Astrocyte (in vitro differentiated cells and primary cell): ENCODE results near the gene FAM120B. TPM values are rescaled to one million over a fixed set of nuclear protein-coding genes. Genes with fewer than 3 reads are reported as not detected.

ENCODE experiments used
- DNase-seq: peaks from one replicate; pipeline ENCODE4 v3.0.0-alpha.2; 2010; ENCODE audit warnings: low read depth
- FAIRE-seq: peaks from 2 replicates; lab custom pipeline; 2011; peaks lifted over from hg19 to GRCh38; lab: Jason Lieb, UNC
- H2AFZ ChIP-seq: 2 replicates; pipeline ENCODE4 v1.6.0; 2012; ENCODE audit warnings: low read depth, low read length, inconsistent platforms
- H3K27ac ChIP-seq: 2 replicates; pipeline ENCODE4 v1.5.1; 2011; ENCODE audit warnings: low read depth, low read length, inconsistent platforms
- H3K27me3 ChIP-seq: 2 replicates; pipeline ENCODE4 v1.6.0; 2011; ENCODE audit warnings: low read length, inconsistent platforms; ENCODE audit not compliant: insufficient read depth
- H3K36me3 ChIP-seq: 2 replicates; pipeline ENCODE4 v1.5.1; 2011; ENCODE audit warnings: low read length, inconsistent platforms; ENCODE audit not compliant: insufficient read depth
- H3K4me1 ChIP-seq: 2 replicates; pipeline ENCODE4 v1.5.1; 2011; ENCODE audit warnings: low read length, inconsistent platforms; ENCODE audit not compliant: insufficient read depth
- H3K4me2 ChIP-seq: 2 replicates; pipeline ENCODE4 v1.6.0; 2012; ENCODE audit warnings: low read length, inconsistent platforms
- H3K4me3 ChIP-seq: 2 replicates; pipeline ENCODE4 v1.5.1; 2011; ENCODE audit warnings: low read depth, mild to moderate bottlenecking, low read length, inconsistent platforms; ENCODE audit not compliant: insufficient read depth
- H3K79me2 ChIP-seq: 2 replicates; pipeline ENCODE4 v1.6.0; 2012; ENCODE audit warnings: mild to moderate bottlenecking, low read length, inconsistent platforms; ENCODE audit not compliant: insufficient read depth
- H3K9ac ChIP-seq: 2 replicates; pipeline ENCODE4 v1.6.0; 2012; ENCODE audit warnings: mild to moderate bottlenecking, low read length, inconsistent platforms
- H3K9me3 ChIP-seq: 2 replicates; pipeline ENCODE4 v1.5.1; 2012; ENCODE audit warnings: low read depth, mild to moderate bottlenecking, low read length, inconsistent platforms; ENCODE audit not compliant: insufficient read depth
- H4K20me1 ChIP-seq: 2 replicates; pipeline ENCODE4 v1.6.0; 2012; ENCODE audit warnings: low read length, inconsistent platforms; ENCODE audit not compliant: insufficient read depth
- H3K27ac Mint-ChIP-seq: one replicate; pipeline ENCODE4 v1.8.0; 2021; ENCODE audit warnings: mild to moderate bottlenecking, mixed read lengths; ENCODE audit not compliant: unreplicated experiment
- H3K27me3 Mint-ChIP-seq: one replicate; pipeline ENCODE4 v1.8.0; 2021; ENCODE audit warnings: low read depth, mixed read lengths; ENCODE audit not compliant: unreplicated experiment
- H3K36me3 Mint-ChIP-seq: one replicate; pipeline ENCODE4 v1.8.0; 2021; ENCODE audit warnings: low read depth, mixed read lengths; ENCODE audit not compliant: unreplicated experiment
- H3K4me1 Mint-ChIP-seq: one replicate; pipeline ENCODE4 v1.8.0; 2021; ENCODE audit warnings: low read depth, mixed read lengths; ENCODE audit not compliant: unreplicated experiment
- H3K4me3 Mint-ChIP-seq: one replicate; pipeline ENCODE4 v1.8.0; 2021; ENCODE audit warnings: mild to moderate bottlenecking, moderate library complexity, mixed read lengths; ENCODE audit not compliant: unreplicated experiment
- H3K9me3 Mint-ChIP-seq: one replicate; pipeline ENCODE4 v1.8.0; 2021; ENCODE audit warnings: mild to moderate bottlenecking, mixed read lengths; ENCODE audit not compliant: unreplicated experiment
- CTCF ChIP-seq: IDR thresholded peaks from 2 replicates; pipeline ENCODE4 v1.5.1; 2011; ENCODE audit warnings: low read depth, mild to moderate bottlenecking, inconsistent platforms, low read length, moderate library complexity; ENCODE audit not compliant: insufficient read depth
- EZH2 ChIP-seq: IDR thresholded peaks from 2 replicates; pipeline ENCODE4 v1.6.1; 2012; ENCODE audit warnings: mild to moderate bottlenecking, low read length, inconsistent platforms; ENCODE audit not compliant: insufficient read depth
- total RNA-seq: library from RNA; stranded (reverse); gene quantifications from 2 replicates; pipeline ENCODE4 v1.2.1, GENCODE V29; 2021

FAM120B gene
- total RNA-seq, 1 donor from 2014 or later: 29.8 TPM

- Mint-ChIP-seq H3K4me3 (no peak overlapping the region), H3K9me3 (peaks cover 8% of the 10 kb centered on the region), H3K27ac (no peak overlapping the region), H3K27me3 (peaks cover 34% of the 10 kb centered on the region), H3K4me1 (peaks cover 15% of the 10 kb centered on the region), H3K36me3 (no peaks in the 10 kb centered on the region)
- H3K4me3 ChIP-seq: no peak overlapping the region
- peaks cover 14% of the 10 kb centered on the region for H3K4me1 ChIP-seq
- H3K79me2 ChIP-seq: no peaks in the 10 kb centered on the region
- DNase-seq (no peak), FAIRE-seq (no peak)
- no peak overlapping the region for H3K9ac ChIP-seq
- no peak overlapping the region for H2AFZ ChIP-seq
- H3K4me2 ChIP-seq: no peak overlapping the region
- no peak for TF ChIP-seq CTCF
- TF ChIP-seq EZH2: no peak
- no peaks in the 10 kb centered on the region for H3K36me3 ChIP-seq
- no peaks in the 10 kb centered on the region for H4K20me1 ChIP-seq
- H3K9me3 ChIP-seq: no peaks in the 10 kb centered on the region
- no peak overlapping the region for H3K27ac ChIP-seq
- H3K27me3 ChIP-seq: no peaks in the 10 kb centered on the region
Observed at GRCh38 chr6:170444056-170444591, 137.6 kb downstream of the FAM120B start.

- Mint-ChIP-seq H3K4me1 (peaks cover 16% of the 10 kb centered on the region), H3K4me3 (no peak overlapping the region), H3K27ac (no peak overlapping the region), H3K36me3 (no peaks in the 10 kb centered on the region), H3K9me3 (peaks cover 8% of the 10 kb centered on the region), H3K27me3 (peaks cover 39% of the 10 kb centered on the region)
- TF ChIP-seq EZH2: no peak
- no peak for TF ChIP-seq CTCF
- H3K27ac ChIP-seq: no peak overlapping the region
- peak overlapping the region; percentile 34 for H2AFZ ChIP-seq
- no peaks in the 10 kb centered on the region for H4K20me1 ChIP-seq
- no peak overlapping the region for H3K4me3 ChIP-seq
- DNase-seq: no peak
- no peak for FAIRE-seq
- H3K4me2 ChIP-seq: no peak overlapping the region
- H3K36me3 ChIP-seq: no peaks in the 10 kb centered on the region
- no peak overlapping the region for H3K9ac ChIP-seq
- H3K27me3 ChIP-seq: no peaks in the 10 kb centered on the region
- peaks cover 9% of the 10 kb centered on the region for H3K4me1 ChIP-seq
- no peaks in the 10 kb centered on the region for H3K9me3 ChIP-seq
- no peaks in the 10 kb centered on the region for H3K79me2 ChIP-seq
Observed at GRCh38 chr6:170444811-170445211, 138.3 kb downstream of the FAM120B start.

GRCh38 chr6:170445487-170445886 is 138.9 kb downstream of the FAM120B start:
- Histone ChIP-seq H3K27ac (no peak overlapping the region), H3K4me2 (no peak overlapping the region), H3K9ac (no peak overlapping the region), H3K9me3 (no peaks in the 10 kb centered on the region), H2AFZ (no peak overlapping the region), H3K79me2 (no peaks in the 10 kb centered on the region), H3K4me3 (no peak overlapping the region), H3K4me1 (peaks cover 5% of the 10 kb centered on the region), H4K20me1 (no peaks in the 10 kb centered on the region), H3K27me3 (no peaks in the 10 kb centered on the region), H3K36me3 (no peaks in the 10 kb centered on the region)
- peaks cover 39% of the 10 kb centered on the region for H3K27me3 Mint-ChIP-seq
- peaks cover 14% of the 10 kb centered on the region for H3K4me1 Mint-ChIP-seq
- H3K4me3 Mint-ChIP-seq: no peak overlapping the region
- peak overlapping the region; percentile 53 for H3K27ac Mint-ChIP-seq
- FAIRE-seq: no peak
- no peak for DNase-seq
- H3K36me3 Mint-ChIP-seq: no peaks in the 10 kb centered on the region
- peaks cover 8% of the 10 kb centered on the region for H3K9me3 Mint-ChIP-seq
- TF ChIP-seq CTCF (no peak), EZH2 (no peak)
